ENCODE results near the gene TPP1.

TPP1 gene

DNA sequence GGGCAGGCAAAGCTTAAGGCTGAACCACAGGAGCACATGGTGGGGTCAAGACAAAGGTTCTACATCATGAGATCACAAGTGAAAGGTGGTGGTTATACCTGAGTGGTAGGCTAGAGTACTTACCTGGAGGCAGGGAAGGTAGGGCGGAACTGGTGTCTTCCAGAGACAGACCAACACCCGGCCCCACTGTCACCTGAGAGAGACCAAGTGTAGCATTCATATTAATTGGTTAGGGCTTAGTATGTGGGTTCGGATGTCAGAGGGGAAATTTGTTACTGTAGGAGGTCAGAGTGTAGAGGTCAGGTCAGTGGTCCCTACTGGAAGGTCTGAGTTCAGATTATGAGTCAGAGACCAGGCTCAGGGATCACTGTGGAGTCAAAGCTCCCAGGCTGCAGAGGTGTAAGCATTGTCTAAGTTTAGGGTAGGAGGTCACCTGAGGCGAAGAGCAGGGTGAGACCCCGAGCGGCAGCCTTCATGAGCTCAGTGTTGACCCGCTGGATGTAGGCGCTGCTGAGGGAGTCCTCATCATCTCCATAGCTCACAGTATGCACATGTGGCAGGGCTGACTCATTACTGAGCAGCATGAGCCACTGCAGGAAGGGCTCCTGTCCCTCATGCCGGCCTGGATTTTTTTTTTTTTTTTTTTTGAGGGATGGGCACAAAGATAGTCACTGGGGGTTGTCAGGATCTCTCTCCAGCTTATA lies 3.2 kb downstream of the TPP1 start:
- no peak for DNase-seq (ENCODE audit: low spot score)
- TF ChIP-seq, protein P1, sequence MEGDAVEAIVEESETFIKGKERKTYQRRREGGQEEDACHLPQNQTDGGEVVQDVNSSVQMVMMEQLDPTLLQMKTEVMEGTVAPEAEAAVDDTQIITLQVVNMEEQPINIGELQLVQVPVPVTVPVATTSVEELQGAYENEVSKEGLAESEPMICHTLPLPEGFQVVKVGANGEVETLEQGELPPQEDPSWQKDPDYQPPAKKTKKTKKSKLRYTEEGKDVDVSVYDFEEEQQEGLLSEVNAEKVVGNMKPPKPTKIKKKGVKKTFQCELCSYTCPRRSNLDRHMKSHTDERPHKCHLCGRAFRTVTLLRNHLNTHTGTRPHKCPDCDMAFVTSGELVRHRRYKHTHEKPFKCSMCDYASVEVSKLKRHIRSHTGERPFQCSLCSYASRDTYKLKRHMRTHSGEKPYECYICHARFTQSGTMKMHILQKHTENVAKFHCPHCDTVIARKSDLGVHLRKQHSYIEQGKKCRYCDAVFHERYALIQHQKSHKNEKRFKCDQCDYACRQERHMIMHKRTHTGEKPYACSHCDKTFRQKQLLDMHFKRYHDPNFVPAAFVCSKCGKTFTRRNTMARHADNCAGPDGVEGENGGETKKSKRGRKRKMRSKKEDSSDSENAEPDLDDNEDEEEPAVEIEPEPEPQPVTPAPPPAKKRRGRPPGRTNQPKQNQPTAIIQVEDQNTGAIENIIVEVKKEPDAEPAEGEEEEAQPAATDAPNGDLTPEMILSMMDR (IDR thresholded peaks at IDR 0.05), result no peak
- Histone ChIP-seq H3K27ac (no peak overlapping the region), H3K4me3 (no peak overlapping the region)

DNA sequence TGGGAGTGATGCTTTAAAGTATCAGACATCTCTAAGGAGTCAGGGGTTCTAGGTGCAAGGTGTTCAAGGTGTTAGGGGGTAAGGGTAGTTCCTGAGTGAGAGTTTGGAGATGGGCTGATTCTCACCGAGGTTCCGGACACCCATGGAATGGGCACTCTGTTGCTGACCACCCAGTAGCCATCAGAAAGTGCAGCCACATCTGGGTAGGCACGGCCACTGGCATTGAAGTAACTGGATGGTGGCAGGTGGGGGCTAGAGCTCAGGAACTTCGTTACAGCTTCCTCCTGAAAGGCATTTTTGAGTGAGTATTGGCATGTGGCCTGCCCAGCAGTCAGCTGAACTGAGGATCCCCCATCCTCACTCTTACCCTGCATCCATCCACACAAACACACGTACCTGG lies 4.2 kb downstream of the TPP1 start:
- Histone ChIP-seq H3K27ac (no peak overlapping the region), H3K4me3 (no peak overlapping the region)
- DNase-seq (ENCODE audit: low spot score), result peak; percentile 62
- TF ChIP-seq, protein P1 (IDR thresholded peaks at IDR 0.05), result no peak

DNA sequence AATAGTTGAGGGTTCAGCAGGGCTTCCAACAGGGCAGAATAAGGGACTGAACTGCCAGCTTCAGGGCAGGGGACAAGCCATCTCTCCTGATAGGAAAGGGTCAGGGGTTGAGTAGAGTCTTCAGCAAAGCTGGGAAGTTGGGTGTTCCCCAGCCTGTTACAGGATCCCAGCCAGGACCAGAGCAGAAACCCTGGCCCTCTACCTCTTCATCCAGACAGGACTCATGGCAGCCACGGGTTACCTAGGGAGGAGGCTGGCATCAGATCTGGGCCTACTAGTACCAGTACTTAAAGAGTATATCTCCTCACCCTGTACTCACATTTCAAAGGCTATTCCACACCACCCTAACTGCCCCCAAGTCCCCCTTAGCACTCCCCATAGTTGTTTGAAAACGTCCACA lies 4.8 kb downstream of the TPP1 start:
- TF ChIP-seq, protein P1 (IDR thresholded peaks at IDR 0.05), result no peak
- no peak overlapping the region for H3K27ac ChIP-seq
- no peak overlapping the region for H3K4me3 ChIP-seq
- DNase-seq (ENCODE audit: low spot score), result peak; percentile 72

DNA sequence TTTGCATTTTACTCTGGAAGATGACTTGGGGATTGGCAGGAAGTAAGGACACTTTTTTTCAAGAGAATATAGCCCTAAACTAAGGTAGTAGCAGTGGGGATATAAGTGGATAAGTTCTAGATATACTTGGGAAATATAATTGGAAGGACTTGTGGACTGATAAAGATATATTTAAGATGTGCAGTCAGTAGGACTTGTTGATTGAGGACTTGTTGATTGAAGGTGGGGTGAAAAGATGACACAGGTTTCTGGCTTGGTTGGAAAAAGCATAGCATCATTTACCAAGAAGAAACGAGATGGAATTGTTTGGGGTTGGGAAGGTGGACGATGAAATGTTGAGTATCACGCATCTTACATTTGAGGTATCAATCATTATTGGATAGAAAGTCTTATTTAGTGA lies 5.7 kb downstream of the TPP1 start:
- no peak for DNase-seq (ENCODE audit: low spot score)
- peak overlapping the region; percentile 90 for H3K4me3 ChIP-seq
- TF ChIP-seq, protein P1 (IDR thresholded peaks at IDR 0.05), result no peak

DNA sequence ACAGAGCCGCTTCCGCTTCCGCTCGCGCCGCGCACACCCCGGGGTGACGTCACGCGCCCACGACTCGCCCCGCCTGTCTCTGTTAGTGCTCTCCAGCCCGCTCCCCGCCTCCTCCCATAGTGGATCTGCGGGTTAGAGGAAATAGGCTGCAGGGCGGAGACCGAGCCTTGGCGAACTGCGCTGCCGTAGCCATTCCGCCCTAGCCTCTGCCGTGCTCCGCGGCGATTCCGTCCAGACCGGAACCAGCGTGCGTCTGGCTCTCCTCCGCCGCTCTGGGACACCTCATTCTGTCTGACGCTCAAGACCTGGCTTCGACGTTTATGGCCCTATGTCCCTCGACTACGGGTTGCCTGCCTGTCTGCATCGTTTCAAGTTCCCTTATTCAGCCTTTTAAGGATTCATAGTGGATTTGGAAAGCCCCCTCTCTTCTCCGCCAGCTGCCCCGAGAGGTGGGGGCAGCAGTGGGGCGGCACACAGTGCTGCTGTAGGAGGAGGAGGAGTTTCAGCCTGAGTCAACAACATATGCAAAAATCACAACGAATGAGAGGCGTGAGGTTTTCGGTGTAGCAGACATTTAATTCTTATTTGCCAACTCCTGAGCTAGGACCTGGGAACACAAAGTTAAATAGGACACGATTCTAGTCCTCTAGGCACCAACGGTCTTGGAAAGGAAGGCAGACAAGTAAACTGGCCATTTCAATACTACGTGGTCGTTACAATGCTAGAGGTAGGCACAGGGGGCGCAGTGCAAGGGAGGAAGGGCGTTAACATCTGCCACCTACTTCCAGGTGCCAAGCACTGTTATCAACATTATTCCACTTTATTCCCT lies 6.8 kb downstream of the TPP1 start, which contains the start of gene TAF10:
TAF10 (minus strand) TSS at position 4 of the 829 bp plus-strand sequence. CDS start 27 bp downstream, outside the sequence.
- peak within 1 kb of the TSS; percentile 90 for H3K4me3 ChIP-seq
- H3K27ac ChIP-seq, result peak within 1 kb of the TSS; percentile 93 to 98
- peak; percentile 97 for DNase-seq (ENCODE audit: low spot score)
- TF ChIP-seq, protein P1 (IDR thresholded peaks at IDR 0.05), result peak; percentile 34

More for the DNA sequence above, 5.7 kb downstream of the TPP1 start:
- peak overlapping the region; percentile 93 to 98 for H3K27ac ChIP-seq

DNA sequence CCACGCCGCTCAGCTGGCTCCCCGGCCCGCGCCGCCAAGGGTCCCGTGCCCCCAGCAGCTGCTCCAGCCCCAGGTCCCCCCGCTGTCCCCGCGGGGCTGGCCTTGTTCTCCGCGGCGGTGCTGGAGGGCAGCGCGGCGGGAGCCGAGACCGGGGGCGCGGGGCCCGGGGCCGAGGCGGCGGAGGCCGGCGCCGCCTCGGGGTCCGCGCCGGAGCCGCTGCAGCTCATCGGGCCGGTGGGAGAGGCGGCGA lies 7.3 kb downstream of the TPP1 start:
- TF ChIP-seq, protein P1 (IDR thresholded peaks at IDR 0.05), result no peak
- DNase-seq (ENCODE audit: low spot score), result no peak
- Histone ChIP-seq H3K27ac (peak overlapping the region; percentile 93 to 98), H3K4me3 (peak overlapping the region; percentile 90)
